HEK293T (cell line): ENCODE data around the gene SYNJ2.

Experiments used
- ARNT ChIP-seq: fragments of 450-650 bp; IDR thresholded peaks from 2 replicates; pipeline ENCODE4 v1.6.1; 2017; ENCODE audit warnings: mild to moderate bottlenecking
- BHLHE40 ChIP-seq: fragments of 450-650 bp; IDR thresholded peaks from 2 replicates; pipeline ENCODE4 v1.6.1; 2016; ENCODE audit warnings: mild to moderate bottlenecking, moderate library complexity, borderline replicate concordance
- CTBP1 ChIP-seq: fragments of 450-650 bp; IDR thresholded peaks from 2 replicates; pipeline ENCODE4 v1.6.1; 2016; ENCODE audit warnings: borderline replicate concordance
- ELF4 ChIP-seq: fragments of 450-650 bp; IDR thresholded peaks from 2 replicates; pipeline ENCODE4 v1.6.1; 2017; ENCODE audit warnings: antibody characterized with exemption
- FOXA1 ChIP-seq: fragments of 450-650 bp; IDR thresholded peaks from 2 replicates; pipeline ENCODE4 v1.6.1; 2016; ENCODE audit warnings: mild to moderate bottlenecking
- FOXK2 ChIP-seq: fragments of 450-650 bp; IDR thresholded peaks from 2 replicates; pipeline ENCODE4 v1.6.1; 2016; ENCODE audit warnings: mild to moderate bottlenecking
- FOXM1 ChIP-seq: fragments of 450-650 bp; IDR thresholded peaks from 2 replicates; pipeline ENCODE4 v1.6.1; 2017; ENCODE audit warnings: mild to moderate bottlenecking, borderline replicate concordance
- HDGF ChIP-seq: fragments of 450-650 bp; IDR thresholded peaks from 2 replicates; pipeline ENCODE4 v1.6.1; 2017; ENCODE audit warnings: antibody characterized with exemption, borderline replicate concordance
- LEF1 ChIP-seq: fragments of 450-650 bp; IDR thresholded peaks from 2 replicates; pipeline ENCODE4 v1.6.1; 2017; ENCODE audit warnings: mild to moderate bottlenecking, borderline replicate concordance
- SP1 ChIP-seq: fragments of 450-650 bp; IDR thresholded peaks from 2 replicates; pipeline ENCODE4 v1.6.1; 2017

DNA sequence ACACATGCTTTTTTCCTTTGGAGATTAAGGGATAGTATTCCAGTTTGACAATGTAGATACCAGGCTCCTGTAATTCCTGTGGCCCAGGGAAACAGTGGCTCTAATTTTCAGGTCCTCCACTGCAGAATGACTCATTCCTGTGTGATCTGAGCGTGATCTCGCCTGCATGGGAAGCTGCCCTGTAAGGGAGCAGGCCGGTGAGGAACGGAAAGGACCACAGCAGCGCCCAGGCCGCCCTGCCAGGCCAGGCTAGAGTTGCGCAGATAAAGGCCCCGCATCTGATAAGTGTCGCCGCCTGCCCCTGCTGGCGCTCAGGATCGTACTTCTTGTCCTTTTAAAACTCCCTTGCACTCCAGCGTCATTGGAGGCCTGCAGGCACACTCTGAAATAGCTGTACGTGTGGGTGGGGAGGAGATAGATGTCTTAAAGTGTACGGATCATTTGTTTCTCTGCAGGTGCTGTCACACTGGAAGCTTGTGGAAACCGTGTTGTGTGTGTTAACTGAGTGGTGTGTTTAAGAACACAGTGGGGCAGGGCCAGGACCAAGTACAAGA lies 60.7 kb downstream of the SYNJ2 start:
- no peak for TF ChIP-seq FOXA1
- 0 out of 2 replicates have a peak, but pooled peaks have one; percentile 33 for TF ChIP-seq HDGF
- TF ChIP-seq LEF1 = no peak
- TF ChIP-seq FOXM1 = no peak
- no peak for TF ChIP-seq BHLHE40
- TF ChIP-seq FOXK2 = no peak
- no peak for TF ChIP-seq CTBP1
- TF ChIP-seq SP1 = no peak
- no peak for TF ChIP-seq ARNT
- TF ChIP-seq ELF4 = no peak
